HG03457 (cell line): Measurements from ENCODE around the gene PTPRJ.

ENCODE experiments used
- ATAC-seq: cut with Tn5 transposase; IDR thresholded peaks from one replicate; pipeline ENCODE4 v1.9.1; 2021; ENCODE audit warnings: moderate number of reproducible peaks; ENCODE audit not compliant: unreplicated experiment

PTPRJ gene

DNA sequence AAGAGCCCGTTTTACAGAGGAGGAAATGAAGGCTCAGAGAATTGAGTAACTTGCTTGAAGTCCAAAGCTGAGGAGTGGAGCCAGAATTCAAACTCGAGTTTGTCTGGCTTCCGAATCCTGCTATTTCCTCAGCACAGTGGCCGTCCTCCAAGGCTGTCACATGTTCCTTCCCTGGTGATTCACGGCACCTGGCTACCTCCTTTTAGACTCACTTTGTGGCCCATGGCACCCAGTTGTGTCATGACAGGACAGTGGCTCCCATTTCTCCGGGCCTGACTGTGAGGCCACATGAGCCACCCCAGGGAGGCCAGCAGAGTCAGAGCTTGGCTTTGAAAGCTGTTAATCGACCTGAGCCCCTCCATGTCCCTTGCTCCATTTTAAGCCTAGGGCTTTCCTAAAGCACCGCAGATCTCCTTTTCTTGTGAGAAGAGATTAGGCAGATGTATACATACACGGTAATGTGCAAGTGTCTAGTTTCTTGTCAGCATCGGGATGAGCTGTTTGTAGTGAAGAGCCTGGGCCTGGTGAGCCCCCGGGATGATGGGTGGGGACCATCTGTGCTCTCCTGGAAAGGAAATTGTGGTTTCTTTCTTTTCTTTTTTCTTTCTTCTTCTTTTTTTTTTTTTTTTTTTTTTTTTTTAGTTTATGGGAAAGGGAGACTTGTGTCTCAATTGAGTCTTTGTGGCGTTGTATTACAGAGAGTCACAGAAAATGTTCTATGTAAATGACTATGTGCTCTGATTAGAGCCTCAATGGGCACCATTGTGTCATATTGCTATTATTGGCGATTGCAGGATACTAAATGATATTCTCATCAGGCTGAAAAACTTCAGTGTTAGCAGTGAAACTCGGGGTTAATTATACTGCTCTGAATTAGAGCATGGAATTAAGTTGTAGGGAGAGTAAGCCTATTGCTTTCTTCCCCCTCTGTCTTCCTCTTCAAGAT lies 54.8 kb downstream of the PTPRJ start:
- no peak for ATAC-seq

DNA sequence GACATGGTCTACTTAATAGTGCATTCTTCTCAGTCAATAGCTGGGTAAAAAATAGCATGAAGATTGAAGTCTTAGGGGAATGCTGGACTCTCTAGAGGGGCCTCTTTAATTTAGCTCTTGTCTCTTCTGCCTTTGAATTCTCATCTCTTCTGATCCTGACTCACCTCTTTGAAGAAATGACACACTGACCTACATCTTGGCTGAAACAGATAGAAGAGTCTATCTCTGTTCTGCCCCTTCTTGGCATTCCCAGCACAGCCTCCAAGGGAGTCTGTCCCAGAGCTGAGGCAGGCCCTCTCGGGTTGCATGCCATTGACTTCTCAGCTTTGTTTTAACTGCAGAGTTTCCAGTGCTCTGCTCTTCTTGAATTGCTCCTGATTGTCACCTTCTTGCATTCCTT lies 55.7 kb downstream of the PTPRJ start:
- ATAC-seq, result no peak

DNA sequence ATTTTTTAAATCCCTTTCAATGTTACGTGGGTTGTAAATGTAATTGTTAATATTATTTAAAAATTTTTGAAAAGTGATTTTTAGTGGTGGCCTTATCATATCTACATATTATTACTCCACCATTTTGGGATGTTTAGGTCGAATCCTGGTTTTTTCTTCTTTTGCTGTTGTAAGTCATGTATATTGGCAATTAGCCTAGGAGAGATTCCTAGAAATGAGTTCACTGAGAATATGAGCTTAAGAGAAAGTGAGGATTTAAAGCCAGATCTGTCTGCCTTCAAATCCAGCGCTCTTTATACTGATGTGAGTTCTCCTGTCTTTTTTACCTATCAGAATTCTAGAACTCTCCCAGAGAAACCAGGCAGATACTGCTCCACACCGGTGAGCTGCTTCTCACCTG lies 56.1 kb downstream of the PTPRJ start:
- no peak for ATAC-seq

DNA sequence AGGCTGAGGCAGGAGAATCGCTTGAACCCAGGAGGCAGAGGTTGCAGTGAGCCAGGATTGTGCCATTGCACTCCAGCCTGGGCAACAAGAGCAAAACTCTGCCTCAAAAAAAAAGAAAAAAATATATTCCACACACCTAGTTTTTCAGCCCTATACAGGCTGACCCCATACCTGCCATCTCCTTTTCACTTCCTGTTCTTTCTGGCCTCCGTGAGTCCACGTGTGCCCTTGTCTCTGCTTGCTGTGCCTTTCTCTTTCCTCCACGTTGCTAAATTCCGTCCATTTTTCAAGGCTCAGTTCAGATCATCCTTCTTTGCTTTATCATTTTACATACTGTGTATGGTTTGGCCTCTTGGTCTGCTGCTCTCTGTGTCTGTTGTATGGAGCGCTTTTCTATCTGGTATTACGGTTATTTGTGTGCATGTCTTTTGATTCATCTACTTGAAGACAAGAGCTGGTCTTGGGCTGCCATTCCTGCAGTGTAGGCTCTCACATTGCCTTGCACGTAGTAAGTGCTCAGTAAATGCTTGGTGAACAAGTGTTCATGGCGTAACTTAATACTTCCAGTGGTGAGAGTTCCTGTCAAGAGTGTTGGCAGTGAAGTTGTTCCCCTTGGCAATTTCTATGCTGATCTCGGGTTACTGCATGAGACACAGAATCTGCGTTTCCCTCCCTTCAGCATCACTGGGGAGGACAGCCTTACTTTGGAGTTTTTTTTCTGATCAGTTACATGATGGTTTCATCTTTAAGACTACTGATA lies 57.5 kb downstream of the PTPRJ start:
- no peak for ATAC-seq

DNA sequence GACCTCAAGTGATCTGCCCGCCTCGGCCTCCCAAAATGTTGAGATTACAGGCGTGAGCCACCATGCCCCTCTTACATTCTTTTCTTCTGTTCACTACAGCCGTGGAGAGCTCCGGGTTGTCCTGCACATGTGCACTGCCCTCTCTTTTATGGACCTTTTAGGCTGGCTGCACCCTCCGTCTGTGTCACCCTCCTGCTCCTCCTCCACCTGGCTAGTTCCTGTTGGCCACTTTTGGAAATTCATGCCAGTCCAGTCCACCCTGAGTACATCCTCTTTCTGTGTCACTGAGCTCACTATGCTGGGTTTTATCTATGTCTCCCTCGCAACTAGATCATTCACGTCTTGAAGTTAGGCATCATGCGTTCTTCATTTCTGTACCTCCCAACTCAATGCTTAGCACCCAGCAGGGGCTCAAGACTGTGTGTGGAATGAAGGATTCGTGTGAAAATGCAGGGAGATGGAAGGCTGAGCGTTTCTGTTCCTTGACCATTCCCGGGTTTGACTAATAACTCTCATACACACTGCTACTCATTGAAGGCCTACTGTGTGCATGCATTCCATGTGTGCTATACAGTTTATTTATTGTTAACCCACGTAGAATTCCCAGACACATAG lies 60.6 kb downstream of the PTPRJ start:
- ATAC-seq, result no peak

DNA sequence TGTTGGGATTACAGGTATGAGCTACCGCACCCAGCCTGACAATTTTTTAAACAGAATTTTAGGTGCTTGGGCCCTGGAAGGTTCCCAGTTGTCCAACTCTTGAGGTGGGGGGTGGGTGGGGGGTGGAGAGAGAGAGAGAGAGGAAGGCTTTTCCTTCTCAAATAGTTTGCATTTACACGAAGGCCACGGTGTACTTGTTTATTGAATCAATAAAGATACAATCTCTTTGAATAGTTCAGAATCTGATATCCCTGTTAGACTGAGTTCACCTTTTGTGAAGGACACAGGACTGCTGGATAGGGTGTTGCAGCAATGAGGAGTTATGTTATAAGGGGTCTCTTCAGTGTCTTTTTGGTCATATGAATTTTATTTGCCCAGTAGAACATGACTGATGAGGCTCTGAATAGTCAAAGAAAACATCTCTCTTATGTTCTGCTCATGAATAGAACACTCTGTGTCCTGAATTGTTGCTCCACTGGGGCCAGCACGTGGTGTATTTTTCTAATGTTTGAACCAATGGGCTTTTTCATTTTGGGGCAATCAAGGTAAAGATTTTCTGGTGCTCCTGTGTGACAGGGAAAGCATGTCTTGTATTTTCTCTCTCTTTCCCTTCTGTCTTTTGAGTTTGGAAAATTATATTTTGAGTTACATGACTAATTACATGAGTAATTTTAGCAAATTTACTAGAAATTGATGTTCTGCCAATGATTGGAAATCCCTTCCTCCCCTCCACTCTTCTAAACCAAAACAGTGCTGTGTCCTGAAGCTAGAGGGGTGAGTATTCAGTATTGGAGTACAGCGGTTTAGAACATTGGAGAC lies 61.7 kb downstream of the PTPRJ start:
- ATAC-seq, result no peak

DNA sequence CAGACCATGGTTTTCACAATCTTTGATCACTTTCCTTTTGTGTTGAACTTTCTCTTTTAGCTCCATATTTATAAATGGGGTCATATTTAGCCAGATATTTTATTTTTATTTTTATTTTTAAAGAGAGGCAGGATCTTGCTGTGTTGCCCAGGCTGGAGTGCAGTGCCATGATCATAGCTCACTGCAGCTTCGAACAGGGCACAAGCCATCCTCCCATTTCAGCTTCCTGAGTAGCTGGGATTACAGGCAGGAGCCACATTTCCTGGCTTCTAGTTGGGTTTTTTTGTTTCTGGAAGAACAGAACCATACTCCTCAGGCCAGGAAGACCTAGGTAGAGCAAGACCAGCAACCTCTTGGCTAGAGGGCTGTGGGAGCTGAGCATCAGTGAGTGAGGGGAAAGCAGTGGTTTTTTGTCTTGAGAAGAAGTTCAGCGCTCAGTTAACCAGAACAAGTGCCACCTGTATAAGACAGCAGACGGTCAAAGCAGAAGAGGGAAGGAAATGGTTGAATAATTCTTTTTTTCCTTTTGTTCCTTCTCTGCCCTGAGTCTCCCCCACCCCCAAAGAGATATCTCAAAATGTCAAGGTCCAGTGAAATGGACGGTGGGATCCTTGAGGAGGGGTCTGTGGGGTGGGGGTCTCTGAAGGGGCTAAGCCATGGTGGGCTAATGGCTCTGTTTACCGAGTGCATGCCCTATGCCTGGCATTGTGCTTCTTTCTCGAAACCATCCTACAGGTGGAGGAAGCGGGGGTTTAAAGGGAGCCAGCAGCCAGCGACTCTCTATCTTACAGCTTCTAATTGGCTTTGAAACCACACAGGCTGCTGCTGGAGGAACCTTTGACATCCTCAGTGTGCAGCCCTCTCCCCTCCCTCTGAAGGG lies 63.0 kb downstream of the PTPRJ start:
- no peak for ATAC-seq

DNA sequence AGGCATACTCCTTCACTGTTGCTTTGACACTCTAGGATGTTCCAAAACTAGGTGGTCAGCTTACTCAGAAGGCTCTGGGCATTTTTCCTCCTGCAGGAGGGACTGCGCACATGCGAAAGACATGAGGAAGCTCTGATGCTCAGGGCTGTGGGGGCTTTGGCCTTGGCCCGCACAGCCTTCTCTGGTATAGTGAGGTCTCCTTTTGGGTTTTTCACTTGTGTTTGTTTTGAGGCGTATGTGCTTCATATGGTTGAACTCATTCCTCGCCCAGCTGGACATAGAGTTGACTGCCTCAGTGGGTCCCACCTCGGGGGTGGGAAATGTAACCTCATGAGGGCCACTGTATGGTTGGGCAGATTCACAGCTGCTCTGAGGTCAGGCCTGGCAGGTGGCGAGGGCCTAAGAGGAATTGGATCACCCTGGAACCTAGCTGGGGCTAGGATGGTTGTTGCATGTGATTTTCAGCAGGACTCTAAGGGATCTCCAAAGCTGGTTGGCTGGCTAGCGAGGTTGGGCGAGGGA lies 63.7 kb downstream of the PTPRJ start:
- no peak for ATAC-seq

DNA sequence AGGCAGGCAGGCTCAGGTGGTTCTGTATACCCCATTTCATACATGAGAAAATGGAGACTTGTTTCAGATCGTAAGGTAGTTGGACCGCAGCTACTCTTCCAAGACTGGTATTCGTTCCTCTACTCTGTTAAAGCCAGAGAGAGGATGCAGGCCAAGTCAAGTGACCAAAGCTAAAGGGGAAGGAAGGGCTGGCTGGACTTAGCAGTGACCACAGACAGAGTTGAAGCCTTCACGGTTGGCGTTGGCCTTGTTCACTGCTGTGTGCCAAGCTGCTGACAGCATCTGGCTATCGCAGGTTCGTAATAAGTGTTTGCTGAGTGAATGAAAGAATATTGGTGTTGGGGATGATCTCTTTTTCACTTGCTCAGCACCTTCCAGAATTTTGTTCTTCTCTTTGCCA lies 64.2 kb downstream of the PTPRJ start:
- no peak for ATAC-seq

DNA sequence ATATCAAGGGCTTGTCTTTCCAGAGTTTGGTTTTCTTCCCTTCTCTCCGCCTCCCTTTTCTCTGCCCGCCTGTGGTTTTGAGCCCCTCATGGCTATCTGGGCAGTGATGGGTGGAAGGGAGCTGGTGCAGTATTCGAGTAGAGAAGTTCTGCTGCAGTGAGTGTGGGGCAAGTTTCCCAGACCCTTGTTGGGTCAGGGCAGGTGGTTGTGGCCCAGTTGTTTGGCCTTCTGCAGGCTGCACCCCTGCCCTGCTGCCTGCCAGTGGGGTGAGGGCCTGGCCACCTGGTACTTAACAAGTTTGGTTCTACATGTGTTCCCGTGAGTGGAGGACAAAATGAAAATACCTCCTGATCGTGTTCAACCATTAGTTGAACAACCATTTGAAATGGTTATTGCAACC lies 65.2 kb downstream of the PTPRJ start:
- ATAC-seq, result no peak

DNA sequence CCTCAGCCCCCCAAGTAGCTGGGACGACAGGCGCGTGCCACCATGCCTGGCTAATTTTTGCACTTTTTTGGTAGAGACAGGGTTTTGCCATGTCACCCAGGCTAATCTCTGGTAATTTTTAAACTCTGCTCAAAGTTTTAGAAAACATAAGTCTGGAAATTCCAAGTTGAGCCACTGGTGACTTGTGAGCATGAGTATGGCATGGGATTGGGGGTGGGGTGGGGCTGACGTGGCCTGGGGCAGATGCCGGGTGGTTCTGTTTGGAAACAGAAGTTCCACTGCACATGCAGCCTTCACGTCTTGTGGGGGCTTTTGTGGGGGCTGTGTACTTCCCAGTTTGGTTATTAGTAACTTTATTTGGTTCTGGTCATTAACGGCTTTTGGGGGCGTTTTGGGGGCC lies 67.3 kb downstream of the PTPRJ start:
- ATAC-seq, result no peak

DNA sequence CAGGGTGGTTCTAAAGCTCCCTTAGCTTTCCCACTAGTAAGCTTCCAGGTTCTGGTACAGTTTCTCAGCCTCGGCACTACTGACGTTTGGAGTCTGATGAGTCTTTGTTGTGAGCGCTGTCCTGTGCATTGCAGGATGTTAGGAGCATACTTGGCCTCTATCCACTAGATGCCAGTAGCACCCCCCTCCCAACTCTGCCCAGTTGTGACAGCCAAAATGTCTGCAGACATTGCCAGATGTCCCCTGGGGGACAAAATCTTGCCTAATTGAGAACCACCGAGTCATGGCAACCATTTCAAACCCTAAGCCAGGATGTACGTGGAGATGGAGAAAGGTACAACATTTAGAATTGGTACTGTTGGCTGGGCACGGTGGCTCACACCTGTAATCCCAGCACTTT lies 68.7 kb downstream of the PTPRJ start:
- ATAC-seq, result no peak

DNA sequence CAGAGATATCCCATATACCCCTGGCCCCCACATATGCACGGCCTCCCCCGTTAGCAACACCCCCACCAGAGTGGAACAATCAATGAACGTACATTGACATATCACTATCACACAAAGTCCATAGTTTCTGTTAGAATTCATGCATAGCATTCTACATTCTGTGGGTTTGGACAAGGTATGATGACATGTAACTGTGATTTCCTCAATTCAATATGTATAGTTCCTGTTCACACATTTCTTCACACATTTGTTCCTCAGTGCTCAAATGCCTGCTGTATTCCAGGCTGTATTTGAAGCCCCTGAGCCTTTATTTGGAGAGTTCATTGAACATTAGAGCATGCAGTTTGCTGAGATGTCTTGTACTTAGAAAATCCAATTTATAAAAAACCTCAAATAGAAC lies 69.9 kb downstream of the PTPRJ start:
- no peak for ATAC-seq

DNA sequence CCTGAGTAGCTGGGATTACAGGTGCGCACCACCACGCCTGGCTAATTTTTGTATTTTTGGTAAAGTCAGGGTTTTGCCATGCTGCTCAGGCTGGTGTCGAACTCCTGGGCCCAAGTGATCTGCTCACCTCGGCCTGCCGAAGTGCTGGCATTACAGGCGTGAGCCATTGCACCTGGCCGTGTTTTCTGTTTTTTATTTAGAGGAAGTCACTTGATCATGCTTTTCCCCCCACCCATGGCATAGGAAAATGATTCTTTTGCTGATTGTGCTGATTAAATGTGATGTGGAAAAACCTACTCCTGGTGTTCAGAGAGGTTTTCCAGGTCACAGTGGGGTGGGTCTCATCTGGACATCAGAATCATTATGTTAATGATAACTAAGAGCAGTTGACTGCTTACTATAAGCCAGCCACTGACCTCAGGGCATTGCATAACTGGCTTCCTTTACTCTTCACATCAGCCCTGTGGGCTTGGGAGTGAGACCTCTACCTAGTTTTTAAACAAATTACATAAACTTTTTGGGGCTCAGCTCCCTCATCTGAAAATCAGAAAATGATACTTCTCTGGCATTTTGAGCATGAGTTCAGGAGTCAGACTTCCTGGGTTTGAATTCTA lies 71.0 kb downstream of the PTPRJ start:
- no peak for ATAC-seq

DNA sequence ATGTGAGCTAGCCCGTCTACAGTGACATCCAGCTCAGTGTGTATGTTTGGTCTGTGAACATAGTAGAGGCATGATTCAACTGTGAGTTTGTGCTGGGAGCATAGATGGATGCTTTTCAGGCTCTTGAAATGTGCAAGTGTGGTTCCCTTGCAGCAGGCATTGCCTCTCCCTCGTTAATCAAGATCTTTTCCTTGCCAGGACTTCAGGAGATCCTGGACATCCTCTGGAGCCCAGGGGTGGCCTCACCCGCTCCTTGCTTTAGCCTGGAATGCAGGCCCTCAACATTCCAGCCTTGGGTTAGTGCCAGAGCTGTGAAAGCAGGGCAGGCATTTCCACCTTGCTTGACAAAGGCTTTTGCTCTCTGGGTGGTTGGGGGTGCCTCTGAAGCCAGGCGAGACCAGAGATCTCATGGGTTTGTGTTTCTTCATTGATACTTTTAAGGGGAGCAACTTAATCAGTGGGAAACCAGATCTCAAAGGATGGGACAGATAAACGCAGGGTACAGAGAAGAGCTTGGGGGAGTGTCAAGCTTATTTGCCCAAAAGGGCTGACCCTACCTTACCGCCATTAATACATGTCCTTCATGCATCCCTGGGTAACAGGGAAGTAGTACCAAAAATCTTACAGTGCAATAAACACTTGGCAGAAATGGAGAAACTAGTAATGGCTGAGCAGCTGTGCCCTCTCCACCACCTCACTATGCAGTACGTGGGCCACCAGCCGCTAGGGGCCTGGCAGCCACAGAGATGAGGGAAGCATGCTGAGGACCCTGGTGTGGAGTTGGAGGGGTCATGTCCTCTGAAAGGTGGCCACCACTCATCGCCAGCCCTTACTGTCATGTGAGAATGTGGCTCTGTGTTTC lies 72.1 kb downstream of the PTPRJ start:
- ATAC-seq, result no peak

DNA sequence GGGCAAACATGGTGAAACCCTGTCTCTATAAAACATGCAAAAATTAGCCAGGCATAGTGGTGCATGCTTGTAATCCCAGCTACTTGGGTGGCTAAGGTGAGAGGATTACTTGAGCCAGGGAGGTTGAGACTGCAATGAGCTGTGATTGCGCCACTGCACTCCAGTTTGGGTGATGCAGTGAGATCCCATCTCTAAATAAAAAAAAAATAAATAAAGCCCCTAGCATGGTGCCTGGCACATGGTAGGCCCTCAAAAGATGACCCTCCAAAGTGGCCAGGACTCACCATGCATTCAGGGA lies 74.6 kb downstream of the PTPRJ start:
- no peak for ATAC-seq

DNA sequence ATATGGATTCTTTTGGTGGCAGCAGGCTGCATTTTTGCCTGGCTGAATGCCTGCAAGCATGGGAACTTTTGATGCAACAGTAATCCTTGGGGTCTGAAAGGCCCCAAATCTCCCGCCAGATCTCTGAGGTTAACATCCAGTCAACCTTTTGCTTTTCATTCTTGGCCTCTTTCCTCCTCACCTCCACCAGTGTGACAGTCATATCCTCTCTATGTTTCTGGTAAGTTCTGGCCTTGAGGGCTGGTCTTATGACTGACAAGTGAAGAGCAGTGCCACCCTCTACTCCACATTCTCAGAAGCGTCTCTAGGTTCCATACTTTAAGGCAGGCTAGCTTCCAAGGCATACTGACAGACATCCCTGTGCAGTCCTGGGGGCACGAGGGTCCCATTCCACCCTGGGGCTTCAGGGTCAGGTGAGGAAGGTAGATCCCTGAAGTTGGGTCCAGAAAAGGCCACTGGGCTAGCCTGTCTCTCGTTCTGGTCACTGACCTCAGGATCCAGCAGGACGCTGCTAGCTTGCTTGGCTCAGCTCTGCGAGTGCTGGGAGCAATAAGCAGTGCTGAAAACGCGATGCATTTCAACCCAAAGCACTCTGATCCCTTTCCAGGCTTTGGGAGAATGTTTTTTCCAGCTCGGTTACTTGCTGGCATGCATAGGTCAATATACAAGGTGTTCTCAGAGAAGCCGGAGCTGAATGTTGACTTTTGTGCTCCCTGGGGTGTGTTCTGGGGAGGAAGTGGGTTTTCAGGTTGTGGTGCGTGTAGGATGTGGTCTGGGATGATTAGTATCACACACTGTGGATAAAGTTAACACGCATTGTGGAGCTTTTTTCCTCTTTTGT lies 75.2 kb downstream of the PTPRJ start:
- ATAC-seq, result no peak
